NCI-H526 treated with DMSO at 0.1 percent for 48 hours (cell line): ENCODE data around the gene ANO10.
"Not testable (repeated sequence)": the region's sequence is repeated elsewhere in the genome, so short reads cannot be mapped to it uniquely, and the experiment has no call there.

Experiments
- DNase-seq: peaks from one replicate; lab custom pipeline; 2025; lab: John Stamatoyannopoulos, UW

ANO10 gene

GRCh38 chr3:43372007-43372740 lies 249.6 kb downstream of the ANO10 start:
- DNase-seq = no peak

GRCh38 chr3:43371494-43371893 lies 250.3 kb downstream of the ANO10 start:
- DNase-seq = no peak

GRCh38 chr3:43370293-43370980 lies 251.4 kb downstream of the ANO10 start:
- DNase-seq = no peak

GRCh38 chr3:43369404-43370292 lies 252.2 kb downstream of the ANO10 start:
- no peak for DNase-seq

GRCh38 chr3:43366885-43367284 lies 254.9 kb downstream of the ANO10 start:
- DNase-seq = no peak

- no peak for DNase-seq
These were observed 255.3 kb downstream of the ANO10 start for GRCh38 chr3:43366481-43366880.

- DNase-seq = no peak
These were observed 256.1 kb downstream of the ANO10 start for GRCh38 chr3:43365601-43366305.

- no peak for DNase-seq
These were observed 256.9 kb downstream of the ANO10 start for GRCh38 chr3:43364926-43365325.

- no peak for DNase-seq
These were observed 257.3 kb downstream of the ANO10 start for GRCh38 chr3:43364494-43364893.

GRCh38 chr3:43363621-43364266 lies 258.1 kb downstream of the ANO10 start:
- DNase-seq = no peak

GRCh38 chr3:43362961-43363360 lies 258.9 kb downstream of the ANO10 start:
- DNase-seq = no peak

GRCh38 chr3:43362183-43362582 lies 259.6 kb downstream of the ANO10 start:
- DNase-seq = no peak

- no peak for DNase-seq
These were observed 260.7 kb downstream of the ANO10 start for GRCh38 chr3:43361077-43361476.

GRCh38 chr3:43356033-43356432 lies 265.8 kb downstream of the ANO10 start:
- not testable (repeated sequence) for DNase-seq

- DNase-seq = no peak
These were observed 267.7 kb downstream of the ANO10 start for GRCh38 chr3:43353923-43354670.

- no peak for DNase-seq
These were observed 268.4 kb downstream of the ANO10 start for GRCh38 chr3:43353393-43353792.

GRCh38 chr3:43349716-43350115 lies 272.1 kb downstream of the ANO10 start:
- no peak for DNase-seq

- DNase-seq = no peak
These were observed 272.8 kb downstream of the ANO10 start for GRCh38 chr3:43348852-43349574.

- no peak for DNase-seq
These were observed 273.5 kb downstream of the ANO10 start for GRCh38 chr3:43348350-43348749.

GRCh38 chr3:43347774-43348173 lies 274.0 kb downstream of the ANO10 start:
- no peak for DNase-seq
